Right lobe of liver (tissue), 4 donors: ENCODE measurements around the gene LAMA1.

Experiments
- POLR2A ChIP-seq: fragments of 450-650 bp; IDR thresholded peaks from one replicate; pipeline ENCODE4 v1.6.1; 2017; ENCODE audit warnings: antibody characterized with exemption, mild to moderate bottlenecking
- TF ChIP-seq, protein P1 (sequence below), 4 donors: fragments of 200-600 bp in 3 of 4; fragments of 450-650 bp in 1 of 4; IDR thresholded peaks; one replicate each; pipeline versions ENCODE4 v1.5.1 to v1.8.0; 2016 to 2022; ENCODE audit warnings: antibody characterized with exemption in 4 of 4, mild to moderate bottlenecking in 2 of 4
- donor health status: DM: no; HTN: no; CAD: no.
- donor health status: DM: no; HTN: no; CAD: no.
- donor health status: DM: no; HTN: yes; CAD: no.

DNA sequence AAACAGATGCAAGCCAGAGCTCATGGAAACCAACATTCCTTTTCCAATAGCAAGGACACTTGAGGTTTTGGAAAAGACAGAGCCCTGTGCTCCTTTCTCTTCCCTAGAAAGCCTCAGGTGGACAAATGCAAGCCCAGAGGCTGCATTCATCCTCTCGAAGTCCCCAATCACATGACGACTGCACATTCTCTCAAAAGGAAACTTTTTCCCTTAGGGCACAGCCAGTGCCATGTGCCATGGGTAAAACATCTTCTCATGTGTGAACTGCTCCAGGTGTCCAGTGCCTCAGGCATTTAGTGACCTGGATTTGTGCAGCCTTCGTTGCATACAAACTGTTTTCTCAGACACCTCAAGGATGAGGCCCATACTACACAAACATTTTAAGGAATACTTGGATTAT is 140.7 kb downstream of the LAMA1 start:
- no peak for TF ChIP-seq POLR2A
- TF ChIP-seq, protein P1, sequence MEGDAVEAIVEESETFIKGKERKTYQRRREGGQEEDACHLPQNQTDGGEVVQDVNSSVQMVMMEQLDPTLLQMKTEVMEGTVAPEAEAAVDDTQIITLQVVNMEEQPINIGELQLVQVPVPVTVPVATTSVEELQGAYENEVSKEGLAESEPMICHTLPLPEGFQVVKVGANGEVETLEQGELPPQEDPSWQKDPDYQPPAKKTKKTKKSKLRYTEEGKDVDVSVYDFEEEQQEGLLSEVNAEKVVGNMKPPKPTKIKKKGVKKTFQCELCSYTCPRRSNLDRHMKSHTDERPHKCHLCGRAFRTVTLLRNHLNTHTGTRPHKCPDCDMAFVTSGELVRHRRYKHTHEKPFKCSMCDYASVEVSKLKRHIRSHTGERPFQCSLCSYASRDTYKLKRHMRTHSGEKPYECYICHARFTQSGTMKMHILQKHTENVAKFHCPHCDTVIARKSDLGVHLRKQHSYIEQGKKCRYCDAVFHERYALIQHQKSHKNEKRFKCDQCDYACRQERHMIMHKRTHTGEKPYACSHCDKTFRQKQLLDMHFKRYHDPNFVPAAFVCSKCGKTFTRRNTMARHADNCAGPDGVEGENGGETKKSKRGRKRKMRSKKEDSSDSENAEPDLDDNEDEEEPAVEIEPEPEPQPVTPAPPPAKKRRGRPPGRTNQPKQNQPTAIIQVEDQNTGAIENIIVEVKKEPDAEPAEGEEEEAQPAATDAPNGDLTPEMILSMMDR (IDR thresholded peaks at IDR 0.05) = no peak
